AG10803 (cell line): ENCODE data around the gene SLC35F3.
"Not testable (repeated sequence)": the region's sequence is repeated elsewhere in the genome, so short reads cannot be mapped to it uniquely, and the experiment has no call there.

ENCODE experiments used
- DNase-seq: peaks from one replicate; pipeline ENCODE4 v3.0.0; 2010; ENCODE audit warnings: low read depth
- H3K4me3 ChIP-seq: 2 replicates; pipeline ENCODE4 v1.5.1; 2011; ENCODE audit warnings: mild to moderate bottlenecking, low read length, control low read depth
- CTCF ChIP-seq: conservative IDR thresholded peaks from 2 replicates; pipeline ENCODE4 v1.5.1; 2011; ENCODE audit warnings: mild to moderate bottlenecking, low read length, control low read depth, inconsistent platforms

The SLC35F3 gene

DNA sequence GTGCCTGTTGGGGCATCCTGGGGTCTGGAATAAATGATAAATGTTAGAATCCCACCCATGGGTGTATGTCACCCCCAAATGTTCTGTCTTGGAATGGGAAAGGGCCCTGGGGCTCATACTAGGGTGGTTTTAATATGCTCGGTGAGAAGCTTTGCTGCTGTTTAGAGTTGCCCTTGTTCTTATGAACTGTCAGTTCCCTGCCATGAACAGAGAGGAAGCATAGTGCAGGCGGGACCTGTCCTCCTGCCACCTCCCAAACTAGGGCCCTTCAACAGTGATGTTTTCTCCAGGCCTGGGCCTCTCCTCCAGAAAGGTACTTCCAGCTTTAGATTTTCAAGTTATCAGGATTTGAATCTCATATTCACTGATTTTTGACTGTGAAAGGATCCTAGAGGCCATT lies 388.1 kb downstream of the SLC35F3 start:
- no peak for DNase-seq
- H3K4me3 ChIP-seq = no peak overlapping the region
- no peak for TF ChIP-seq CTCF

- no peak for TF ChIP-seq CTCF
- H3K4me3 ChIP-seq = no peak overlapping the region
- DNase-seq = no peak
Measured at GRCh38 chr1:234294109-234294817, 389.8 kb downstream of the SLC35F3 start.

DNA sequence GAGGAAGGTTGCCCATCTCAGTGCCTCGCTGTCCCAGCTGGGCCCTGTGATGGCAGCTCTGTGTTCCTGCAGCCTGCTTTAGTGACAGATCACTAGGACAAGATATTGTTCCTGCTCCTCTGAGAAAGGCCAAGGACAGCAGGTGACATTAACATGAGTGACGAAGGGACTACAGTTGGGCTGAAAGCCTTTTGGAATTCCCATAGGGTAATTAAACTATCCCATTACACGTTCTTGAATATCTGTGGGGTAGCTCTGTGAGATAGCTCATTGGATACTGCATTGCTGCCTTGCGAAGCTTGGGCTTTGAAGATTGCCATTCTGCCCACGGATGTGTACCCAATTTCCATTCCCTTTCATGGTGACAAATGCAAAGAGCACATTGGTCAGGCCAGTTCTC lies 390.6 kb downstream of the SLC35F3 start:
- H3K4me3 ChIP-seq = no peak overlapping the region
- no peak for DNase-seq
- no peak for TF ChIP-seq CTCF

GRCh38 chr1:234295626-234296025 lies 391.1 kb downstream of the SLC35F3 start:
- DNase-seq = no peak
- TF ChIP-seq CTCF = no peak
- no peak overlapping the region for H3K4me3 ChIP-seq

- no peak overlapping the region for H3K4me3 ChIP-seq
- no peak for TF ChIP-seq CTCF
- DNase-seq = no peak
Measured at GRCh38 chr1:234296496-234296895, 392.0 kb downstream of the SLC35F3 start.

GRCh38 chr1:234297668-234298067 lies 393.2 kb downstream of the SLC35F3 start:
- TF ChIP-seq CTCF = no peak
- no peak overlapping the region for H3K4me3 ChIP-seq
- no peak for DNase-seq

DNA sequence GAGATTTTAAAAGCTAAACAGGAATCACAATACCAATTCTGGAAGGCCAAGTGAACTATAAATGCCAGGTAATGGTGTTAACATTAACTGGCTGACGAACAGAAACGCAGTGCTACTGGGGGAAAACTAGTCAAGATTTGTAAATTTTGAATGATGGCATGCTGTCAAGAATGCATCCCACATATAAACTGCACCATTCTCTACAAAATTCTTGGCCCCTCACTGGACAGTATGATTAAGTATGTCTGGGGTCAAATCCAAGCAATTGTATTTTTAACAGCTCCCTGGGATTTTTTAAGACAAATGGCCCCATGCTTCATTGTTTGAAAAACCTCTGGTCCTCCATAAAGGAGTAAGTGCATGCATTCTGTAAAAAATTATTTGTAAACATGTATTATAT lies 395.6 kb downstream of the SLC35F3 start:
- no peak for TF ChIP-seq CTCF
- DNase-seq = no peak
- no peak overlapping the region for H3K4me3 ChIP-seq

DNA sequence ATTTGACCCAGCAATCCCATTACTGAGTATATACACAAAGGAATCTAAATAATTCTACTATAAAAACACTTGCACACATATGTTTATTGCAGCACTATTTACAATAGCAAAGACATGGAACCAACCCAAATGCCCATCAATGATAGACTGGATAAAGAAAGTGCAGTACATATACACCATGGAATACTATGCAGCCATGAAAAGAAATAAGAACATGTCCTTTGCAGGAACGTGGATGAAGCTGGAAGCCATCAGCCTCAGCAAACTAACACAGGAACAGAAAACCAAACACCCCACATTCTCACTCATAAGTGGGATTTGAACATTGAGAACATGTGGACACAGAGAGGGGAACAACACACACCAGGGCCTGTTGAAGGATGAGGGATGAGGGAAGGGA lies 397.2 kb downstream of the SLC35F3 start:
- not testable (repeated sequence) for DNase-seq, H3K4me3 ChIP-seq
